ENCODE measurements around the gene WNT3A.

The WNT3A gene

DNA sequence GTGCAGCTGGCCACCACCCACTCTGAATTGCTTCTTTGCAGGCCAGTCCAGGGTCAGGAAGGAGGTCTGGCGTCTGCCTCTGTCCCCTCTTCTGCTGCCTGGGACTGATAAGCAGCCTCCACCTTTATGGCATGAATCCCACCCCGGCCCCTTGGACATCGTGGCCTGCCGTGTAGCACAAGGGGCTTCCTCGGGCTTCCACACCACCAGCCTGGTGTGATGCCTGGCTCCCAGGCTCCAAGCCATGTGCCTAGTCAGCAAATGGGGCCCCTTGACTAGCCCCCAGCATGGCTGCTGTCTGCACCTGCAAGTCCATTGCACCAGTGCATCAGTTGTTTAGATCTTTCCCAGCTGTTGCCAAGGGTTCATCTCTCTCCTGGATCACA is 65.9 kb downstream of the WNT3A start:
- DNase-seq, result no peak

DNA sequence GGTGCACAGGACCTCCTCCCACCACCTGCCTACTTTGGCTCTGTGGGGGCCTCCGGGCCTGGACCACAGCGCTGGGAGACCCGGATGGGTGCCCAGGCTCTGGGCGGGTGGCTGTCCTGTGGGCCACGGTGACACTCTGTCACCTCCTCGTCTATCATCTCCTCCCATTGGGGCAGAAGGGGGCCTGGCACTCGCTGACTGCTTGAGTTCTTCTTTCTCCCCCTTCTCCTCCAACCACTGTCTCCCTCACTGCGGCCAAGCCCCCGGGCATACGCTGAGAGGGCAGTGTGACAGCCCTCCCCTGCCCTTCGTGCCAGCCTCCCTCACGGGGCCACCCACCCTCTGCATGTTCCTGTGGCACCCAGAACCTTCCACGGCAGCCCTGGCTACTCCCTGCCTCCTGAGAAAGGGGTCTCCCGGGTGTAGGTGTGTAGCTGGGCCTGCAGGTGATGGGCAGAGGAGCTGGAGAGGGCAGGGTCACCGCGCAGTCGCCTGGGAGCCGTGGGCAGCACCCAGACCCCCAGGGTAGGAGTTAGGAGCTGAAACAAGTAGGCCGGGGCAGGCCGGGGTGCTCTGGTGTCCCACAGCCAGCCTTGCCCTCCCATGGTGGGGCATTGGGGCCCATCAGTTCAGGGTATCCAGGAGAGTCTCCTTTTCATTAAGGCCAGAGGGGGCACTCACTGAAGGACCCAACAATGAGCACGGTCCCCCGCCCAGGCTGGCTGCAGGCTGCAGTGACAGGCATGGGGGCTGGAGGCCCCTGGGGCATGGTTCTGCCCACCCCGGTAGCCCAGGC is 66.5 kb downstream of the WNT3A start:
- DNase-seq, result no peak

DNA sequence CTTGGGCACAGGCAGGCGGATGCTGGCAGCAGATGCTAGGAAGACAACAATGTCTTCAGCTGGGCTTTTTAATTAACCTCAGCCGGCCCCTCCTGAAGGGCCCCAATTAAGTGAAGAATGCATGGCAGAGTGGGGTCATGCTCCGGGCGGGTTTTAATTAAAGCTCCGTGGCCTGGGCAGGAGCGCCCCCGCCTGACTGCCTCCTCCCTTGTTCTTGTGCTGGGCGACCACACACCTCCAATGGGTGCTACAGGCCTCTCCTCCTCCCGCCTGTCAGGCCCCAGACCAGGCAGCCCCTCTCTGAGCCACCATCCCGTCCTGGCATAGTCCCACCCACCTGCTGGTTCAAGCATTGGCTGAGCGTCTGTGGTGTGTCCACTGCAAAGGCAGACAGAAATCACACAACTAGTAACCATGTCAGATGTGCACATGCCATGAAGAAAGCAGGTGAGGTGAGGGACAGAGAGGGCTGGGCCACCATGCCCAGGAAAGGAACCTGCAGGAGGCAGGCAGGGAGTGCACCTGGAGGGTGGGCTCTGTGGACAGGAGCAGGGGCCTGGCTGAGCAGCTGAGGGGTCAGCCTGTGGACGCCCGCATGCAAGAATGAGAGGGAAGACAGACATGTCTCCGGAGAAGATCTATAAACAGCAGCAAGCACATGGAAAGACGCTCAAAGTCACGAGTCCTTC is 67.2 kb downstream of the WNT3A start:
- DNase-seq, result no peak

DNA sequence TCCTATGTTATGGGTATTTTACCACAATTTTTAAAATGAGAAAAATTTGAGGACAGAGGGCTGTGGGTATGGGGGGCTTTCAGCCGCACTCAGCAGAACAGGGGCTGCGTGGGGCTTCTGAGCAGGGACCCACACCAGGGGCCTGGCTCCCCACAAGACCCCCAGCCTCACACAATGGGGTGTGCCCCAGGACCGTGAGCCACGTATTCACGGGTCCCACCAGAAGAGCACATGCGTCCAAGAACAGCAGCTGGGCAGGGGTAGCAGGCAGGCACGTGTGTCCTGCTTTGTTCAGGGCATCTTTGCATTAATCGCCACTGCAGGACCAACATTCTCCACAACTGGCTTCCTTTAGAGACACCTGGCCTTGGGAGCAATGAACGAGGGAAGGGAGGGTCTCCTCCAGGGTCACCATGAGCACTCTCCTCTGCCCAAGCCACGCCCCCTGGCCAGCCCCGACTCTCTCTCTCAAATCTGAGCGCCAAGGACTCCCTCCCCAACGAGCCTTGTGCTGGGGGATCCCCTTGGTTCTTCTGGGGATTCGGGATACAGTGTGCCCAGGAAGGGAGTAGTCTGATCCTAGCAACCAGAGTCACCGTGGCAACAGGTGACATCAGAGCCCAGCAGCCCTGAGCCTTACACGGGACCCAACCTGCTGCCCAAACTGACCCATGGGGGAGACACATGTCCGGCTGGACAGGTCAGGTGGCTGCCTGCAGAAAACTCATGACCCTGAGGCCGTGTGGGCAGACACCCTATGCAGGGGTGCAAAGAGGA is 68.3 kb downstream of the WNT3A start:
- DNase-seq, result no peak

DNA sequence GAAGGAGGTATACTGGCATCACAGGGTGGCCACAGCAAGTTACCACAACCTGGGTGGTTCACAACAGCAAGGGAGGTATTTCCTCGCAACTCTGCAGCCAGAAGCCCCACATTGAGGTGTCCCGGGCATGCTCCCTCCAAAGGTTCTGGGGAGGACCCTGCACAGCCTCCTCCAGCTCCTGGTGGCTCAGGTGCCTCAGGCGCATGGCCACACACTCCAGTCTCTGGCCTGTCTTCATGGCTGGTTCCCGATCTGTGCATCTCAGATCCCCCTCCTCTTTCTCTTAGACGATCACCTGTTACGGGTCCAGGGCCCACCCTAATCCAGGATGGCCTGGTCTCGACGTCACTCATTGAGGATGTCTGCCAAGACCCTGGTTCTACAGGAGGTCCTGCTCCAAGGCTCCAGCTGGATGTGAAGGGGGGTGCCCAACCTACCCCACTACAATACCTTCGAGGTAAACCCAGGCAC is 69.0 kb downstream of the WNT3A start:
- DNase-seq, result no peak

DNA sequence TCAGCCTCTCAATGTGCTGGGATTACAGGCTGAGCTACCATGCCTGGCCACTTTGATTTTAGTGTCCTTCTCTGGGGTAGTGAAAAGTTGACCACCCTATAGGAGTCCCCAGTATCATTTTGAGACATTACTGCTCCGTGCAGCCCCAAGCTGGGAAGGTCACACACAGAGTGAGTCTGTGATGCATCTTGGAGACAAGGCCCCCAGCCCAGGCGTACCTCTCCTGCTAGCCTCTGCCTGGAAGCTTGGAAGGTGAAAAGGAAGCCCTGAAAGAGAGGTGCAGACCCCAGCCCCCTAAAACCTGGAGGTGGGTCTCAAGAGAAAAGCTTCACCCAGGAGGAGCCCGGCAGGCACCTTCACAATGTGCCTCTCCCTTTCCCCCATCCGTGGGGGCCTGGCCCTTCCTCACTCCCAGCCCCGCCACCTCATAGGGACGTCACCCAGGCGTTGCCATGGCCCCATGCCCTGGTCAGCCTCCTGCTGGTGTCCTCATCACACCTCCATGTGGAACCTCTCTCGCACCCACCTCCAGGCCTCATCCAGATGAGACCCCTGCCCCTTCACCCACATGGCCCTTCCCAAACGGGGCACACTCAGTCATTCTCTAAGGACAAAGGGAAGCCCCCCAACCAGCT is 70.1 kb downstream of the WNT3A start:
- DNase-seq, result no peak

DNA sequence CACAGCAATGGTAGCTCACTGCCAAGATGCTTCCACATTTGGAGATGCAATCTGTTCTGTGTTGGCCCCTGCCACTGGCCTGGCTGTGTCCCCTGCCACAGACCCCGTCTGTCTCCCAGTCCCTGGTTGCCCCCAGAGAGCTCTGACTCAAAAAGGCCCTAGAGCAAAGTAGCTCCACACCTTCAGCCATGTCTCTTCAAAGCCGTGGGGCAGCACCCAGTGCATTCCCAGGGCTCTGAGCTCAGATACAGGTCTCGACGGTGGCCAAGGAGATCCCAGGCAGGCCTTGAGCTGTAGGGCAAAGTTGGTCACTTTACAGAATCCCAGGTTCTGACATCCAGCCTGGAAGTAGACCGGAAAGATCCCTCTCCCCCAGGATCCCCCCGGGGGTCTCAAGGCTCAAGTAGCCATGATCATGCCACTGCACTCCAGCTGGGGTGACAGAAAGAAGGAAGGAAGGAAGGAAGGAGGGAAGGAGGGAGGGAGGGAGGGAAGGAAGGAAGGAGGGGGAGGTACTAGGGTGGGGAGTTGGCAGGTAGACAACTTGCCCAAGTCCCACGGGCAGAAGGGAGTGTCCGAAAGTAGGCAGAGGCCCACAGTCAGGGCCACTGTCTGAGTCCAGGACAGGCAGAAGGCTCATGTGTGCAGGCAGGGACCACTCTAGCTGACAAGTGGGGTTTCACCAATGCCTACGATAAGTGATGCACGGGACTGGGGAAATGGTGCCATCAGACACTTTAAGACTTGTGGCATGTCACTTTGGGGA is 71.0 kb downstream of the WNT3A start:
- no peak for DNase-seq

DNA sequence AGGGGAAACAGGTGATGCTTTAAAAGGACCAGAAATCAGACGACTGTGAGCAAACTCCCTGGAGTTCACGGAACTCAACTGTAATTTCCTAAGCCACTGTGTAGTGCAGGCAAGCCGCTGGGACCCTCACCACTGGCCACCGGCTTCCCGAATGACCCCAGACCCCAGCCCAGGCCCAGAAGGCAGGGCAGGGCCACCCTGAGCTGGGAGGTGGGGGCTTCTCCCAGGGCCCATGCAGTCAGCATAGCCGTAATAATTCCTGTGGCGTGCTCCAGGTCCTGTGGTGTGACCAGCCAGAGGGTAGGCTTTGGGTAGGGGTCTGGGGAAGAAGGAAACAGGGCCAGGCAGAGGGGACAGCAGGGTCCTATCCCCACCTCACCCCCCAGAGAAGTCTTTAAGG is 72.2 kb downstream of the WNT3A start:
- no peak for DNase-seq

DNA sequence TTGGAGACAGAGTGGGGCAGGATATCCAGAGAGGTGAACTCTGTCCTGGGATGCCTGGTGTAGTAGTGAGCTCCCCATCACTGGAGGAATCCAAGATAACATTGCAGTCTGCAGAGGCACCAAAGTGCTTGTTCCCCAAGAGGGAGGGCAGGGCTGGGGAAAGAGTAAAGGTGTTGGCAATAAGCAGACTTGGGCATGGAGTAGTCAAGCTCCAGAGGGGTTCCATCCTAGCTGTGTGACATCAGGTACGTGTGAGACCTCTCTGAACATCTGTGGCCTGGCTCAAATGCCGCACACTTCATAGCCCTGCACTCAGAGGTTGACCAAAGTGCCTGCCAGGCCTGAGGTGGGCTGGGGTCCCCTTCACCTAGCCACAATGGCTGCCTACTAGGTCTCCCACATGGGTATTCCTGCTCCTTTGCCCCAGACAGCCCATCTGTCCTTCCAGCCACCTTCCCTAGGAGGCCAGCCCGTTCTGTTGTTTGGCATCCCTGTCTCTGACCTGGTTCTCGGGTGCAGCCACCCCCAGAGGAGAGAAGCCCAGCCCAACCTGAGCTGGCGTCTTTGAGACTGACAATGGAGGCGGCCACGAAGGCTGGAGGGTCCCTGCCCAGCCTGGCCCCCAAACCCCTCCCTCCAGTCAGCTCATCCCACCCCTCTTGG is 72.9 kb downstream of the WNT3A start:
- no peak for DNase-seq

DNA sequence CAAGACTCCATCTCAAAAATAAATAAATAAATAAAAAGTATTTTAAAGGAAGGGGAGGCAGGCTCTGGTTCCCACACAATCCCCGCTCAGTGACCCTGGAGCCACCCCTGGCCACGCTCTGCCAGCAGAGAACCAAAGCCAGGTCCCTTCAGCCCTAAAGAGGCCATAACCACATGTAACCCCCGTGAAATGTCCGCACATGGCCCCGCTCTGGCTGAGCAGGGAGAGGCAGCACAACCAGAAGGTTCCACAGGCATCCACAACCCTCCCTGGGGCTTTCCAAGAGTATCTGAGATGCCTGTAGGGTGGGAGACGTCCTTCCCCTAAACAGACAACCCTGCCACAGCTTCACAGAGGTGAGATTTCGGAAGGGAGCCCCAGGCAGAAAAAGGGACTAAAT is 74.3 kb downstream of the WNT3A start:
- no peak for DNase-seq

DNA sequence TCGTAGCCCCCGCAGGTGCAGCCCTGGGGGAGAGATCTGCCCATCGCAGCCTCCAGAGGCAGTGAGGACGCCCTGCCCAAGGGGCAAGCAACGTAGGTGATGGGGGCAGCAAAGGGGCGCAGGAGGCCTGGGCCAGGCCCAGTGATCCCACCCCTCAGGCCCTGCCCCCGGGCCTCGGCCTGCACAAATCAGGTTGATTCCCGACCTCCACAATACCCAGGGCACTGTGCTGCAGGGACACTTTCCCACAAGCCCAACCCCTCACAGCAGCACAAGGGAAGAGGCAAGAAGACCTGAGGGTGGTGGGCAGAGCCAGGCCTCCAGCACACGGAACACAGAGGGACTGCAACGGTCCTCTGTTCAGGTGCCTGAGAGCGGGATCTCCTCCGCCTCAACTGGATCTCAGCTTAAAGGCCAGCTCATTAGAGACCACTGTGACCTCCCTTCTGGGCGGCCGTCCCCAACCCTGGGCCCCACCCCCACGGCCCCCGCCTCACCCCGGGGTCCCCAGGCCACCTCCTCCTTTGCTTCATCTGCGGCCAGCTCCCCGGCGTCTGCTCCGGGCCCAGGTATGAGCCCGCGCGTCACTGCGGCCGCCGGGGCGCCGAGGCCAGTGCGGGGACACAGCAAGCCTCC is 74.9 kb downstream of the WNT3A start:
- no peak for DNase-seq

DNA sequence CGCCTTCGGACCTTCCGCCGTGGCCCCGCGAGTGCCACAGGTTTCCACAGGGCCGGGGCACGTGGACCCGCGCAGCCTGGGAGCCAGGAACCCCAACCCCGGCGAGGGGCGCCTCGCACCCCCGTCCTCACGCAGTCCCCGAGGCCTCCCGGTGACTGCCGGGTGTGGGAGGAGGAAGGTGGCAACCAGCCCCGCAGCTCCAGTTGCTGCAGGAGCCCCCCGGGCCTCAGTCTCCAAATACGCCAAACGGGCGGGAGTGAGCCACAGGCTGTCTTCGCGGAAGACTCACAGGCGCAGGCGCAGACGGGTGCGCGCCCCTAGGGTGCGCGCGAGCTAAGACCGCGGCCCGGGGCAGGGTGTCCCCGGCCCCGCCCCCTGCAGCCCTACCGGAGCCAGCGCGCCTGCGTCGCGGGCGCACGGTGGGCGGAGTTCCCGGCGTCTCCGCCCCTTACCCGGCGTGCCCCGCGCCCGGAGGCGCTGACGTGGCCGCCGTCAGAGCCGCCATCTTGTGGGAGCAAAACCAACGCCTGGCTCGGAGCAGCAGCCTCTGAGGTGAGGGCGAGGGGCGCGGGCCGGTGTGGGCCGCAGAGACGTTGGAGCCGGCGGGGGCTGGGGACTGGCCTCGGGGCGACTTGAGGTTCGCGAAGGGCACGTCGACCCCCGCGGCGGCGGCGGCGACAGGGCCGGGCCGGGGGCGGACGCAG is 75.6 kb downstream of the WNT3A start, which contains the start of gene ARF1:
Gene ARF1, plus strand, starts transcription at position 495 of the 704 bp plus-strand sequence. CDS start 14,407 bp downstream, outside the sequence.
- peak; percentile 91 for DNase-seq

DNA sequence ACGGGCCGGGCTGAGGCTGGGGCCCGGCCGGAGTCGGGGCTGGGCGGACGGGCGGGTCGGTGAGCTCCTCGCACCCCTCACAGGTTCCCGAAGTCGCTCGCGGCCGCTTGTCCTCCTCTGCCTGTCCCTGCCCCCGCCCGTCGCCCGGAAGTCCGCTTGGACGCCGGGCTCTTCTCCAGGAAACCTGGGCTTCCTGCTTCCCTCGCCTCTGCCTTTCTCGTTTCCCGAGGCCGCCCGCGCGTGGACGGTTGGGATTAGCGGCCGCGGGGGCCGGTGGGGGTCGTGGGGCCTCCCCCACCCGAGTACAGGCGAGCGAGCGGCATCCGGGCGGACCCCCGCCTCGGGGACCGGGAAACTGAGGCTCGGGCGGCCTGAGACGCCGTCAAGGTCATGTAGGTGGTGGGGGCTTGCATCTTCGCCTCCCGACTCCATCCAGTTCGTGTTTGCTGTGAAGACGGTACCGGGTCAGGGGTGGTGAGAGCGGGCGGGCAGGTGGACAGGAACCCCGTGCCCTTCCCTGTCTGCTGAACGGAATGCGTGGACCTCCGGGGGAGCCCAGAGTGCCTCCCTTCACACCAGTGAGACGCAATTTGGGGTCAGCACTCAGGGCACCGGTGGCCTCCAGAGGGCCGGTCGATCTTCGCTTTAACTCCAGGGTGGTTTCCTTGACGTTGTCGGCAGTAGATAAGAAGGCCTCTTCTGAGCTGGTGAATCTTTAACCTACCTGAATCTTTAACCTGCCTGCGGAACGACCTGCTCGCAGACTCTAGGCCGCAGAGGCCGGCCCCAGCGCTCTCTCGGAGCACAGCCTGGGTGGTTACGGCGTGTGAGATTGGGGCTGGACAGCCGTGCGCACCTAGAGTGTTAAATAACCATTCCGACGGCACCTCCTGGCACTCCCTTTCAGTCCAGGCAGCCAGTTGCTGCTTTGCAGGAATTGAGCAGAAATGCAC is 76.4 kb downstream of the WNT3A start:
- peak; percentile 48 for DNase-seq

DNA sequence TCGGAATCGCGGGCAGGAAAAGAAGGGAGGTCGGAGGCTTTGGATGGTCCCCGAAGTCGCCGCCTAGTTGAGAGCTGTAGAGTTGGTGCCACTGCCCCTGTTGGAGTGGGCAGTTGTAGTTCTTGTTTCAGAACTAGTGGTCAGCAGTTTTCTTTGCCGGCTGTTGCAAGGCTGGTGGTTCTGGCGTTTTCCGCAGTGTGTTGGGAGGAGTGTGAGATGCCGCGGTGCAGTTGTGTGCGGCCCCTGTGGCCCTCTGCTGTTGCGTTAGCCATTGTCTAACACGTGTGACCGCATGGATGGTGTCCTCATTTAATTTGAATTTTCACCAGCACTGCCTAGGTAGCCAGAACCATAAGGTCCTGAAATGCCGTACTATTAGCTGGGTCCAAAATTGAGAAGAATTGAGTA is 77.1 kb downstream of the WNT3A start:
- DNase-seq, result peak; percentile 20

DNA sequence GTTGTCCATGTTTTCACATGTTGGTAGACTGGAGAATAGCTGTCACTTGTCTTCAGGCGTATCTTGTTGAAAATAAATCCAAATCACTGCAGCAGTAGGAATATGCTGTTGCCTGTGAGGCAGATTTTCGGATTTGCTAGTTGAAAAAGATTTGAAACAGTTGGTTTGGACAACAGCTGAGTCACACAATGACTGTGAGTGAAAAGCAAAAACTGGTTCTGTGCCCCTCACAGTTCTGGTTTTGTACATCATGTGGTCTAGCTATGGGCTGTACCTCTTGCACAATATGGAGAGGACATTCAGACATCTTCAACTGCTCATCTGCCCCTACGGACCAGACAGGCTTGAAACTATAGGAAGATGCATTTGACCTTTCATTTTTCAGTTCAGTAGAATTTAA is 77.5 kb downstream of the WNT3A start:
- peak; percentile 58 for DNase-seq

DNA sequence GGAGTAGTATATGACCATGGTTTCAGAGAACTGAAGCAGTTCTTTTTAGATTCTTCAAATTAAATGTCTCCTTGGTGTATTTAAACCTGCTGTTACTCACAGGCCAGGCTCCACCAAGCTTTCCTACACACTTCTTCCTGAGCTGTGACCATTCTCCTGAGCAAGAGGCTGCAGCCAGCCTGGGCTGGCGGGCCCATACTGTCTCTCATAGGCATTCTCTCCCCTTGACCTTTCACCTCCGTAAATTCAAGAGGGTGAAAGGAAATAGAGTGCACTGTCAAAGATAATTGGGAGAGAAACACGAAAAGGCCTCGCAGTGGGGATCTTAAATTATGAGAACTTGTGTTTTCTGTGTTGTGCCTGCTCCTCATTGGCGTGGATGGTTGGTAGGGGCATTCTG is 78.0 kb downstream of the WNT3A start:
- no peak for DNase-seq

DNA sequence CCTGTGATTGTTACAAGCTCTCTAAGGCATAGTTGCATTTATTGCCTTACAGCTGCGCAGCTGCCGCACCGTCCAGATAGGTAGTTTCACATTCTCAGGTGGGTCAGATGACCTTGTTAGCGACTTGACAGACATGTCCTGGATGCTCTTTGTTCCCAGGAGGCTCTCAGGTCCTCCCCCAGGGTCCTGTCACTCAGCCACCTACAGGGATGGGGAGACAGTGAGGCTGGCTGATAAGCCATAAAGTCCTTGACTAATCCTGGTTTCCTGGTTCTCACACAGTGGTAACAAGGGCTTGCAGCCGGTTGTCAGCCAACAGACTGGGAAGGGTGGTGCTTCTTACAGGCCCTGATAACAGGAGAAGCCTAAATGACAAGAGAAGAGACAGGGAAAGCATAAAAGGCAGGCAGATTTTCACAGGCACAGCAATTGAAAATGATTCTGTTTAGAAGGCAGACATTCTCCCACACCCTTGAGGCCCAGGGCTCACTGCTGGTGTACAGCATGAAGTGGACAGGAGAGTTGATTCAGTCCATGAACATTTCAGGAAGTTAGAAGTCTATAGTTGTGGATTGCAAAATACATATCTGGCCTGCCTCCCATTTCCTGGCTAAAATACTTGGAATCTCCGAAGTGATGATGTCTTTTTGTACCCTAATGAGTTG is 78.6 kb downstream of the WNT3A start:
- DNase-seq, result peak; percentile 73

DNA sequence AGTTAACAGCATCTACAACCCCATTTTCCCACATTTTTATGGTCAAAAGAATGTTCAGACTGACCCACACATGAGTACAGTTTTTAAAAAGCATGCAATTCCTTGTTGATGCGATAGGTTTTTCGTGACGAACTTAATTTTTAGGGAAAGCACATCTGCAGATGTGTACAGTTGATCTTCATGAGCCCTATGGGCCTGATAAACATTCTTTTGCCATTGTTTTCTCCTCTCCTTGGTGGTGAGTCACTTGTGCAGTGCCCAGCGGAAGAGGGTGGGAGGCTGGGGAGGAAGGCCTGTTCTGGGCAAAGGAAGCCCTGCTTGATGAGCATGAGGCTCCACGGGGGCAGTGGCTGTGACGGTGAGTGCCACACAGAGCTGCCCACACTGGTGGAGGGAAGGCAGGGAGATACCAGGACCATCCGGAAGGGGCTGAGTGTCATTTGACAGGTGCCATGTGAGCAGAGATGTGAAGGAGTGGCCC is 81.0 kb downstream of the WNT3A start:
- DNase-seq, result peak; percentile 76

Data from fibroblast of skin of back (primary cell).